M059J (cell line): ENCODE data around the gene PLA2G2C. TPM values are rescaled to one million over a fixed set of nuclear protein-coding genes. Genes with fewer than 3 reads are reported as not detected.
A peak's percentile ranks its signal among the peaks of the same experiment; 100 is the strongest.
"Not testable (repeated sequence)": the region's sequence is repeated elsewhere in the genome, so short reads cannot be mapped to it uniquely, and the experiment has no call there.

Source experiments
- DNase-seq: peaks from one replicate; pipeline ENCODE4 v3.0.0-alpha.2; 2012; ENCODE audit warnings: low read depth
- total RNA-seq: library from RNA; depleted of rRNA; stranded (reverse); fragments of >200 nt; shearing (Covaris generic); gene quantifications from 2 replicates; pipeline ENCODE4 v1.2.3, GENCODE V29; 2014; rRNA removed

Gene PLA2G2C
- total RNA-seq, 1 experiment from 2014 or later, result not detected

DNA sequence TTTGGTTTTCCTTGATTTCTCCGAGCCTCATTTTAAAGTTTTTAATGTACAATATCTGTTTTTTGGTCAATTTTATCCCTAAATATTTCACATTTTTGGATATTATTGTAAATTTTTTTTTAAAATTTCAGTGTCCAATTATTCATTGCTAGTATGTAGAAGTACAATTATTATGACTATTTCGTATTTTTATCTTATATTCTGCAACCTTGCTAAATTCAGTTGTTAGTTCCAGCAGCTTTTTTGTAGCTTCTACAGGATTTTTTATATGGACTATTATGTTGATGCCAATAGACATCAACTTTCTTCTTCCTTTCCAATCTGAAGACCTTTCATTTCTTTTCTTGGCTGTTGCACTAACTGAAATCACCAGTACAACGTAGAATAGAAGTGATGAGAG is 51.3 kb downstream of the PLA2G2C start:
- DNase-seq, result no peak

DNA sequence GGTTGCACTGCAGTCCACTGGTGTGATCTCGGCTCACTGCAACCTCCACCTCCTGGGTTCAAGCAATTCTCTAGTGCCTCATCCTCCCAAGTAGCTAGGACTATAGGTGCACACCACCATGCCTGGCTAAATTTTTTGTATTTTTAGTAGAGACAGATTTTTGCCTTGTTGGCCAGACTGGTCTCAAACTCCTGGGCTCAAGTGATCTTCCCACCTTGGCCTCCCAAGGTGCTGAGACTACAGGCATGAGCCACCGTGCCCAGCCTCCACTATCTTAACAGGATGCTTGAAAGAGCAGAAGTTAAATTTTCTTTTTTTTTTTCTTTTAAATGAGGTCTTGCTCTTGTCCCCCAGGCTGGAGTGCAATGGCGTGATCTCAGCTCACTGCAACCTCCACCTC is 55.8 kb downstream of the PLA2G2C start:
- not testable (repeated sequence) for DNase-seq

DNA sequence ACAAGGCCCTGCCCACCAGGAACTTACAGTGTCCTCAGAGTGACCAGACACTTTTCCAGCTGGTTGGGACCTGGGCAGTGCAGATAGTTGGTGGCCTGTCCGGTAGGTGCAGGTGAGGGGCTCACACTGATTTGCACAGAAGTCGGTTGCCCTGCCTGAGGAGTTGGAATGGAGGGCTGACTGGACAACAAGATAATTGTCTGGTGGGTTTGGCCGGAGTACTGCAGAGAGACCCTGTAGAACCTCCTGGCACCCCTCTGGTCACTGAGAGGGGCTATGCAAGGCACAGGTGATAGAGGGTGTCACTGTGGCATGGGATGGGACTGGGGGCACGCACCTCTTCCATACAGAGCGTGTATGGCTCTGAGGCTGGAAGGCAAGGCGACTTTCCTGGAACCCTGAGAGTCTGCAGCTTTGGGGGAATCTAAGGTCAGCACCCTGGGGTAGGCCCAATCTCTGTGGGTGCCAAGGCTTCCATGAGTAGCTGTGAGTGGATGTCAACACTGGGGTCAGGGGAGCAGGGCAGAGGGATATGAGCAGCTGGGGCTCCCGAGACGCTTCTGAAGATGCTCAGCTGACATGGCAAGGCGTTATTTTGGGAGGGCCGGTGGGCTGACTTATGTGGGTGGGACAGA is 59.4 kb downstream of the PLA2G2C start:
- DNase-seq, result no peak

DNA sequence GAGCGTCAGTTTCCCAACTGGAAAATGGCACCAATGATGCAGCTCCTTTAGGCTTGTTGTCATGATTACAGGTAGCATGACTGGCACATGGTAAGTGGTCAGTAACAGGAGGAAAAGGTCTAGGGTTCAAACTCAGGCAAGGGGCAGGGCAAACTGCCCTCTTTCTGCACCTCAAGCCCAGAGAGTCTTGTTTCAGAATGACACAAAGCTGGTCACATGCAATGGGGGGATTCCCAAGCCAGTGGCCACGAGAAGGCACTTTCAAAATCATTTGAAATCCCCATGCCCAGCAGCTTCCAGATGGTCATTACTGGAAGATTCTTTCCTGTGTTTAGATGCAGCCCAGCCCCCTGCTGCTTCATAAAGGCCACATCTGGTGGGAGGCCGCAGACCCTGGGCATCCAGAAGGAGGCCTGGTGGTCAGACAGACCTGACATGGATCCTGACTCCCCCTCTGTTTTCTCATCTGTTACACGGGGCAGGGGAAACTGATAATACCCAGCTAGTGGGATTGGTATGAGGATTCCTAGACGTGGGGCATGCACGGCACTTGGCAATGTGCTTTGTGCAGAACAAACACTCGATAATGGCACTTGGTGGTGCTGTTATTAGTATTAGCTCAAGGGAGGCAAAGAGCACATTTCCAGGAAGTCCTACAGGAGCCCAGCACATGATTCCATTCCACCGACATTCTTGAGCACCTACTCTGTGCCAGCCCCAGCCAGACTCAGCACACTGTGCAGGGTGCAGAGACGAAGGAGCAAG is 60.1 kb downstream of the PLA2G2C start:
- DNase-seq, result no peak

DNA sequence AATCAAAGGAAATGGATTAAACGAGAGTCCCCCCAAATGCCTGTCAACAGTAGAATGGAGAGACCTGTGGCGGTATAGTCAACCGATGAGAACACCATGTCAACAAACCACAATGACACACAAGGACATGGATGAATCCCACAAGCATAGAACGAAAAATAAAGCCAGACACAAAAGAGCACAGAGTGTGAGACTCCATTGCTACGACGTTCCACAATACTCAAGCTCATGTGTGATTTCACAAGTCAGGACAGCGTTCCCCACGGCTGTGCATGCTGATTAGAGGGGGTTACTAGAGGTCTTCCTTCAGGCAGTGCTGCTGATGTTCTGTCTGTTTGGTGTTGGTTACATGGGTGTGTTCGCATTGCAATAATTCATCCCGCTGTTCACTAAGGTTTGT is 61.2 kb downstream of the PLA2G2C start:
- DNase-seq, result peak; percentile 41

DNA sequence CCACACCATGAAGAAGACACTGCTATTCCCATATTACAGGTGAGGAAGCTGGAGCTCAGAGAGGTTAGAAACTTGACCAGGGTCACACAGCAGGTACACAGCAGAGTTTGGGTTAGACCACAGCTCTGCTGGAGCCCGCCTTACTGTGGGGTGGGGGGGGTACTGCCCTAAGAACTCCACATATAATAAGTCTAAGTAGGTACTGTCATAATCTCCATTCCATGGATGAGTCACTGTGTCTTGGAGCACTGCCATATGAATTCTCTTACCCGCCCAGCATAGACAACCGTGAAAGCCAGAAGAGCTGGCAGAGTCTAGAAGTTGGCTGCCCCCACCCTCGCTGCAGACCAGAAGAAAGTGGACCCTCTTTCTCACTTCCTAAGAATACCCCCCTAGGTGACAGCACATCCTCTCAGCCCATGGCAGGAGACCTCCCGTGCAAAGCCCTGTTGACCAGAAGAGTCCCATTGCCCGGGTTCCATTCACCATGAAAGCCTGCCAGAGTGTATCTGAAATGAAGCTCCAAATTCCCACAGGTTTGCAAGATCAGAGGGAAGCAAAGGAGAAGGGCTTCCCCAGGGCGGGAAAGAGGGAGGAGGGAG is 61.8 kb downstream of the PLA2G2C start:
- peak; percentile 95 for DNase-seq

DNA sequence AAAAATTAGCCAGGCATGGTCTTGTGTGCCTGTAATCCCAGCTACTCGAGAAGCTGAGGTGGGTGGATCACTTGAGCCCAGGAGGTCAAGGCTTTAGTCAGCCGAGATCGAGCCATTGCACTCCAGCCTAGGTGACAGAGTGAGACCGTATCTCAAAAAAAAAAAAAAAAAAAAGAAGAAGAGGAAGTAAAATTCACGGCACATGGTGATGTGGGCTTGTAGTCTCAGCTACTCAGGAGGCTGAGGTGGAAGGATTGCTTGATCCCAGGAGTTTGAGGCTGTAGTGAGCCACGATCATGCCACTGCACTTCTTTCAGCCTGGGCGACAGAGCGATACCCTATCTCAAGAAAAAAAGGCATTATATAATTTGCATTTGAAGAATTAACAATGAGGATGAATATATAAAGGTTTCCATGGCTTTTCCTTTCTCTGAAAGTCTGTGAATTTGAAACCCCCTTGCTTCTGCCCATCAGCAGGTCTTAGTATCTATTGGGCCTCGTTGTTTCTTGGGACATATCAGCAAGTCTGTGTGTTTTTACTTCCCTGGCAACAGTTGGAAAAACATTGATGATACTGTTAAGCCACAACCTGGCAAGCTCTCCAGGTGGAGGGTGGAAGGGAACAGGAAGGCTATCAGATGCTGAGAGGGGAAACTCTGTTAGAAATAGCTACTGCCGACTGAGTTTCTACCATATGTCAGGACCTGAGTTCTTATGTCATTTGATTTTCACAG is 62.4 kb downstream of the PLA2G2C start:
- DNase-seq, result peak; percentile 65

DNA sequence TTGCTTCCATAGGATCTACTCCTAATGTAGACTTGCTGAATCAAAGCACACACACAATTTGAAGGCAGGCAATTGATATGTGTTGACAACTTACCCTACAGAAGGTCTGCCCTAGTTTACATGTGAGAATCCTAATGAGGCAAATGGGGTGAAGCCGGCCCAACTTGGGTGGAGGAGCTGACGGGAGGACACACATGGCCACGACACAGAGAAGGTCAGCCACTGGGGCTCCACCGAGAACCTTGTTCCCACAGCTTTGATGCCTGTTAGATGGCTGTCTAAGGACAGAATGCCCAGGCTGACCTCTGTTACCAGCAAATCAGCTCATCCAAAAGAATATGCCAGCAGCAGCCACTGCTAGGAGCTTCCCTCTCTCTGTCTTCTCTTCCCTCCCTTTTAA is 65.5 kb downstream of the PLA2G2C start:
- no peak for DNase-seq

DNA sequence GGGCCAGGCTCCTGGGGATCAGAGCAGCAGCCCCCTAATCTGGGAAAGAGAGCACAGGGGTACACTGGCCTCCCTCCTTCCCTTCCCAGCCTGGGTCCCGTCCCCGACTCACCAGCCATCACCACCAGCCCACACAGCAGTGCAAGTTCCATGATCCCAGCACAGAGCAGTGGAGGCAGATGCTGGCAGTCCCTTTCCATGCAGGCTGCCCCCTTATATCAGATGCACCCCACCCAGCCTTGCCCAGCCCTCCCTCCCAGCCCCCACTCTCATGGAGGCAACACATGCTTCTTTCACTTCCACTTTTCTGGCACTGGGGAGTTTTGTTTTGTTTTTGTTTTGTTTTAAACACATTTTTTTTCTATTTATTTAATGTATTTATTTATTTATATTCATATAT is 67.0 kb downstream of the PLA2G2C start, which contains the start of gene PLA2G2D:
Gene PLA2G2D, minus strand, starts transcription at position 190 of the 400 bp plus-strand sequence. Its CDS starts 38 bp downstream, at position 152.
- DNase-seq, result no peak

DNA sequence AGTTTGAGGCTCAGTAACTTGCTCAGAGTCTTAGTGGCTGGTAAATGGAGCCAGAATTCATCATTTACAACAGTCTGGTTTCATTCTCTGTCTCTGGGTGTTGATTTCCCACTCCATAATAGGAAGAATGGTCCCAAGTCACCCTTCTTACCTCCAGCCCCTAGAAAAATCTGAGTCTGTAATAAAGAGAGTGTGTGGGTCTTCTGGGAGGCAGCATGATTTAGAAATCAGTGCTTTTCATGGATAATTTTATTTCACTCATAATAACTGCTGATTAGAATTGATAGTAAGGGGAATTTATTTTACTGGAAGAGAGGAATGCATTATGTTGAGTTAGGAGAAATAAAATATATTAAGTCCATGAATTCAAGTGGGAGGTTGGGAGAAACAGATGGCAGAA is 69.1 kb downstream of the PLA2G2C start:
- no peak for DNase-seq

DNA sequence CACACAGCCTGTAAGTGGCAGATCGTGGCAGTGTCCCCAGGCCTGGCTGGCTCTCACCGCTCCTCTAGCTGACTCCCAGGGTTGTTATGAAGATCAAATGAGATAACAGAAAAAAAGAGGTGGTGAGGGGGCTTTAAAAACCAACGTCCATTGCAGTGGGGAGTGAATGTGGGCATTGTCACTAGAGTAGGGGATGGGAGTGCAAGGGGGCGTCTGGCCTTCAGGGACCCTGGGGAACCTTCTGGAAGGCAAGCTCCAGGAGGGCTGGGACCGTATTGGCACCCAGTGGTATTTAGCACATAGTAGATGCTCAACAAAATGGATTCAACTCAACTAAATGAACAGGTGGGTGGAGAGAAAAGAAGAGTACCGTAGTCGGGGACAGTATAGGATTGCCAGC is 70.4 kb downstream of the PLA2G2C start:
- DNase-seq, result no peak

DNA sequence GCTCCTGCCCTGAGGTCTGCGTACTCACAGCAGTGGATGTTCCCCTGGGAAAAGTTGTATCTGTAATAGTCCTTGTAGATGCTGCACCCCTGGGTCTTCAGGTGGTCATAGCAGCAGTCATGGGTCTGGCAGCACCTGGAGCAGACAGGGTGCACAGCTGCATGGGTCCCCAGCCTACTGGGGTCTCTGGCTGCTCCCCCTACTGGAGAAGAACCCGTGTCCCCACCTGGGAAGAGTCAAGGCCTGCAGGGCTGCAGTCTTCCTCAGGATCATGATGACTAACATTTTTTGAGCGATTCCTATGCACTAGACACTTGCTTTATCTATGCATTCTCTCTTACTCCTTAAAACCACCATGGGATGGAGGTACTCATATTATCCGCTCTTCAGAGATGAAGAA is 70.8 kb downstream of the PLA2G2C start:
- no peak for DNase-seq

DNA sequence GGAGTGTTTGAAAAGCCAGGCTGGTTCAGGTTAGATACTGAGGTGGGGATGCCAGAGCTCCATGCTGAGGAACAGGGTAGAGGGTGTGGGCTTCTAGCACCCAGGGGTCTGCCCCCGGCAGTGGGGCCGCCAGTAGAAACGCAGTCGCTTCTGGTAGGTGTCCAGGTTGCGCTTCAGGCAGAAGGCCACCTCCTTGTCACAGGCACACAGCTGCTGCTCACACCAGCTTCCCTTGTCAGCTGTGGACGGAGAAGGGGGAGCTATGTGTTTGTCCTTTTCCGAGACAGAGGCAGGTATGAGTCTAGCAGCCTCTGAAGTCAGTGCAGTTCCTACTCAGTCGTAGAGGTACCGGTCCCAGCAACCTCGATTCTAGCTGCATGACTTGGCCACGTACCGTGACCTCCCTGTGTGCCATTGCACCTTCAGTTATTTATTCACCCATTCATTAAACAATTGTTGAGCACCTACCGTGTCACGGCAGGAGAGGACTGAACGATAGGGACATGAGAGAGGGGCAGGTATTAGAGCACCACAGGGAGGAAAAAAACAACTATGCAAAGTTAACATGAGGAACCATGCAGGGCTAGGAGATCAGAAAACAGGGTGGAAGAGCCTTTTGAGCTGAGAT is 72.2 kb downstream of the PLA2G2C start:
- no peak for DNase-seq

Other genes starting within 250 kb of the PLA2G2C start
- not detected in 2 replicates for gene PLA2G2A, start 206.9 kb downstream of the PLA2G2C start, total RNA-seq
- 0.84 and 2.1 TPM in 2 replicates for gene PLA2G5, start 116.3 kb downstream of the PLA2G2C start, total RNA-seq
- not detected in 2 replicates for gene PLA2G2D, start 67.0 kb downstream of the PLA2G2C start, total RNA-seq
- gene PLA2G2F, start 47.2 kb downstream of the PLA2G2C start, total RNA-seq, result not detected in 2 replicates
- not detected in 2 replicates for gene UBXN10, start 422 bp downstream of the PLA2G2C start, total RNA-seq
- gene VWA5B1, start 104.4 kb upstream of the PLA2G2C start, total RNA-seq, result not detected in 2 replicates